Measurements from ENCODE around the gene CELSR1. TPM values are rescaled to one million over a fixed set of nuclear protein-coding genes. Genes with fewer than 3 reads are reported as not detected.
A peak's percentile ranks its signal among the peaks of the same experiment; 100 is the strongest.

CELSR1 gene
- total and polyA plus RNA-seq, 2 of the 13 experiments (the other 11 are each of a cell fraction or from before 2014, with no cell fraction given), result 0.78 to 1.8 TPM

- TF ChIP-seq ZNF629 (CRISPR knock-in tag; conservative IDR thresholded peaks at IDR 0.05) (peak; percentile 57), CREB3 (CRISPR knock-in tag; IDR thresholded peaks at IDR 0.05) (peak; percentile 84; the same call in 1 of the 2 replicates), BRCA1 (CRISPR knock-in tag; IDR thresholded peaks at IDR 0.05) (peak; percentile 98), ZHX1 (CRISPR knock-in tag; IDR thresholded peaks at IDR 0.05; ENCODE audit: low read depth) (peak; percentile 78), ZNF143 (CRISPR knock-in tag; IDR thresholded peaks at IDR 0.05) (0 out of 2 replicates have a peak, but pooled peaks have one; percentile 55), ZNF790 (CRISPR knock-in tag; IDR thresholded peaks at IDR 0.05; ENCODE audit: borderline replicate concordance) (peak; percentile 98), FOXM1 (CRISPR knock-in tag; IDR thresholded peaks at IDR 0.05) (peak; percentile 39; the same call in 1 of the 2 replicates), HOMEZ (CRISPR knock-in tag; IDR thresholded peaks at IDR 0.05; ENCODE audit: low read depth) (0 out of 2 replicates have a peak, but pooled peaks have one; percentile 31), ZBTB38 (CRISPR knock-in tag; IDR thresholded peaks at IDR 0.05) (peak; percentile 94), JUND (CRISPR knock-in tag; IDR thresholded peaks at IDR 0.05) (peak; percentile 48; the same call in 1 of the 2 replicates), TARDBP (CRISPR knock-in tag; IDR thresholded peaks at IDR 0.05) (peak; percentile 90), ZNF777 (CRISPR knock-in tag; IDR thresholded peaks at IDR 0.05) (peak; percentile 84), DBP (CRISPR knock-in tag; IDR thresholded peaks at IDR 0.05; ENCODE audit: not compliant biosample characterization) (peak; percentile 87), ZFAT (CRISPR knock-in tag; conservative IDR thresholded peaks at IDR 0.05) (0 out of 2 replicates have a peak, but pooled peaks have one; percentile 74), BCL6 (CRISPR knock-in tag; IDR thresholded peaks at IDR 0.05) (peak; percentile 53; the same call in 1 of the 2 replicates), MEF2D (CRISPR knock-in tag; IDR thresholded peaks at IDR 0.05) (no peak), TAF15 (IDR thresholded peaks at IDR 0.05; ENCODE audit: low read depth, low read length, poor library complexity, severe bottlenecking) (peak; percentile 66), ELK4 (CRISPR knock-in tag; IDR thresholded peaks at IDR 0.05; ENCODE audit: borderline replicate concordance) (peak; percentile 71; the same call in 1 of the 2 replicates), ZNF773 (CRISPR knock-in tag; IDR thresholded peaks at IDR 0.05; ENCODE audit: borderline replicate concordance) (peak; percentile 84; the same call in 1 of the 2 replicates), ZNF660 (CRISPR knock-in tag; IDR thresholded peaks at IDR 0.05; ENCODE audit: borderline replicate concordance, low read depth) (no peak), NKX3-1 (CRISPR knock-in tag; IDR thresholded peaks at IDR 0.05) (peak; percentile 92; the same call in 1 of the 2 replicates)
Observed at GRCh38 chr22:46335201-46336118, 202.0 kb downstream of the CELSR1 start, which contains the start of gene TRMU (continued).
